Measurements from ENCODE around the gene ABR.

DNA sequence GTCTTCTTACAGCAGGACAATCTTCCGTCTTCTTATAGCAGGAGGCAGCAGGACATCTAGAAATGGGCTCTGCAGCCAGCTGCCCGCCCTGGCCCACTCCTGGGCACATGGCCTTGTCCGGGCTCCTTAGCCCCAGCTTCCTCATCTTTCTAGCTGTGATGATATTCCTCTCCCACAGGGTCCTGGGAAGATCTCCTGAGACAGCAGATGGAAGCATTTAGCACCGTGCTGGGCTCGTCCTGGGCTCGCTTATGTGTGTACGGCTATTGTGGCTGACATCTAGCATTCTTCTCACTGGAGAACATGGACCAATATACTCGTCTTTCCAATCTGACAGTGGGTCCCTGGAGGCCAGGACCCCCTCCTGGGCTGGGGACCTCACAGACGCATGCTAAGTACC is 134.3 kb downstream of the ABR start:
- no peak for TF ChIP-seq ZFX (IDR thresholded peaks at IDR 0.05; ENCODE audit: borderline replicate concordance)
- TF ChIP-seq, protein P1, sequence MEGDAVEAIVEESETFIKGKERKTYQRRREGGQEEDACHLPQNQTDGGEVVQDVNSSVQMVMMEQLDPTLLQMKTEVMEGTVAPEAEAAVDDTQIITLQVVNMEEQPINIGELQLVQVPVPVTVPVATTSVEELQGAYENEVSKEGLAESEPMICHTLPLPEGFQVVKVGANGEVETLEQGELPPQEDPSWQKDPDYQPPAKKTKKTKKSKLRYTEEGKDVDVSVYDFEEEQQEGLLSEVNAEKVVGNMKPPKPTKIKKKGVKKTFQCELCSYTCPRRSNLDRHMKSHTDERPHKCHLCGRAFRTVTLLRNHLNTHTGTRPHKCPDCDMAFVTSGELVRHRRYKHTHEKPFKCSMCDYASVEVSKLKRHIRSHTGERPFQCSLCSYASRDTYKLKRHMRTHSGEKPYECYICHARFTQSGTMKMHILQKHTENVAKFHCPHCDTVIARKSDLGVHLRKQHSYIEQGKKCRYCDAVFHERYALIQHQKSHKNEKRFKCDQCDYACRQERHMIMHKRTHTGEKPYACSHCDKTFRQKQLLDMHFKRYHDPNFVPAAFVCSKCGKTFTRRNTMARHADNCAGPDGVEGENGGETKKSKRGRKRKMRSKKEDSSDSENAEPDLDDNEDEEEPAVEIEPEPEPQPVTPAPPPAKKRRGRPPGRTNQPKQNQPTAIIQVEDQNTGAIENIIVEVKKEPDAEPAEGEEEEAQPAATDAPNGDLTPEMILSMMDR (IDR thresholded peaks at IDR 0.05), result no peak

All from 22Rv1 (cell line).